ENCODE results near the gene STK17B.

STK17B gene

GRCh38 chr2:196155575-196155974, 15.8 kb downstream of the STK17B start:
- no peaks in the 10 kb centered on the region for H3K79me2 ChIP-seq (ENCODE audit: control insufficient read depth, insufficient read depth, low read length)
- no peak overlapping the region for H2BK5ac ChIP-seq (ENCODE audit: low read length)
- no peak overlapping the region for H4K8ac ChIP-seq (ENCODE audit: low read depth, low read length)
- H3K23ac ChIP-seq (ENCODE audit: low read length) = no peak overlapping the region
- no peak for DNase-seq
- no peak overlapping the region for H3K56ac ChIP-seq (ENCODE audit: low read length)
- H3K4me3 ChIP-seq (ENCODE audit: low read length) = no peak overlapping the region
- no peaks in the 10 kb centered on the region for H3K4me1 ChIP-seq (ENCODE audit: control insufficient read depth, low read depth, low read length)
- H3K79me1 ChIP-seq (ENCODE audit: low read length) = no peaks in the 10 kb centered on the region
- H2BK120ac ChIP-seq (ENCODE audit: low read depth, low read length) = no peak overlapping the region
- H3K4me2 ChIP-seq (ENCODE audit: low read length) = no peak overlapping the region
- no peak overlapping the region for H4K5ac ChIP-seq (ENCODE audit: low read length)
- no peak overlapping the region for H2AK5ac ChIP-seq (ENCODE audit: low read length)
- no peak overlapping the region for H3K18ac ChIP-seq (ENCODE audit: low read length)
- no peak overlapping the region for H3K9ac ChIP-seq (ENCODE audit: low read length)
- H2BK15ac ChIP-seq (replicated peaks; ENCODE audit: low read depth) = no peak overlapping the region
- no peak overlapping the region for H3K27ac ChIP-seq (ENCODE audit: low read depth, low read length)
- no peak overlapping the region for H3K4ac ChIP-seq (ENCODE audit: low read depth, low read length)
- H3K36me3 ChIP-seq (ENCODE audit: control insufficient read depth, insufficient read depth, low read length) = no peaks in the 10 kb centered on the region
- H3K27me3 ChIP-seq (ENCODE audit: insufficient read depth, low read length, poor library complexity) = no peaks in the 10 kb centered on the region
- no CpG with 5 or more reads among the region's 2 CpGs for WGBS (ENCODE audit: extremely low coverage, insufficient coverage, low lambda C conversion rate)

GRCh38 chr2:196153480-196153879, 17.9 kb downstream of the STK17B start:
- Histone ChIP-seq H3K9ac (ENCODE audit: low read length) (no peak overlapping the region), H2BK5ac (ENCODE audit: low read length) (no peak overlapping the region), H4K5ac (ENCODE audit: low read length) (no peak overlapping the region), H3K4me2 (ENCODE audit: low read length) (no peak overlapping the region), H4K8ac (ENCODE audit: low read depth, low read length) (no peak overlapping the region), H3K79me1 (ENCODE audit: low read length) (no peaks in the 10 kb centered on the region), H2BK120ac (ENCODE audit: low read depth, low read length) (no peak overlapping the region), H3K56ac (ENCODE audit: low read length) (no peak overlapping the region), H3K4me1 (ENCODE audit: control insufficient read depth, low read depth, low read length) (no peaks in the 10 kb centered on the region), H3K4me3 (ENCODE audit: low read length) (no peak overlapping the region), H3K18ac (ENCODE audit: low read length) (no peak overlapping the region), H2AK5ac (ENCODE audit: low read length) (no peak overlapping the region), H3K36me3 (ENCODE audit: control insufficient read depth, insufficient read depth, low read length) (no peaks in the 10 kb centered on the region), H3K27ac (ENCODE audit: low read depth, low read length) (no peak overlapping the region), H3K4ac (ENCODE audit: low read depth, low read length) (no peak overlapping the region), H2BK15ac (replicated peaks; ENCODE audit: low read depth) (no peak overlapping the region), H3K23ac (ENCODE audit: low read length) (no peak overlapping the region), H3K79me2 (ENCODE audit: control insufficient read depth, insufficient read depth, low read length) (no peaks in the 10 kb centered on the region), H3K27me3 (ENCODE audit: insufficient read depth, low read length, poor library complexity) (no peaks in the 10 kb centered on the region)
- no peak for DNase-seq
- no CpG with 5 or more reads among the region's 2 CpGs for WGBS (ENCODE audit: extremely low coverage, insufficient coverage, low lambda C conversion rate)

DNA sequence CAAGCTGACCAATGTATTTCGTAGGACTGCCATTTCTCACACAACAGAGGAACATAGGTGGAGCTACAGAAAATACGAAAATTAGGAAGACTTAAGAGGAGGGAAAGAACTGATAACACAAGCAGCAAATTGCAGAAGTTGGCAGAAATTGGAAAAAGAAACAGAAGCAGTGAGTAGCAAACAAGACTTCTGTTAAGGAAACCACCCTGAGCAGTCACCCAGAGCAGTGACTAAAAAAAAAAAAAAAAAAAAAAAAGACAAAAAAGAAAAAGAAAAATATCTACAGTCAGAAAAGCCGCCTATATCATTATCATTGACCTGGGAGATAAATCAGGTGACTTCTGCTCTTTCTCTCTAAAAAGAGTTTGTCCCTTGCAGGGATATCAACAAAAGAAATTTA, 21.4 kb downstream of the STK17B start:
- Histone ChIP-seq H3K4me3 (ENCODE audit: low read length) (no peak overlapping the region), H3K56ac (ENCODE audit: low read length) (no peak overlapping the region), H3K23ac (ENCODE audit: low read length) (no peak overlapping the region), H3K9ac (ENCODE audit: low read length) (no peak overlapping the region), H4K8ac (ENCODE audit: low read depth, low read length) (no peak overlapping the region), H2AK5ac (ENCODE audit: low read length) (no peak overlapping the region), H3K4ac (ENCODE audit: low read depth, low read length) (no peak overlapping the region), H3K79me2 (ENCODE audit: control insufficient read depth, insufficient read depth, low read length) (no peaks in the 10 kb centered on the region), H3K27ac (ENCODE audit: low read depth, low read length) (no peak overlapping the region), H3K4me2 (ENCODE audit: low read length) (no peak overlapping the region), H3K36me3 (ENCODE audit: control insufficient read depth, insufficient read depth, low read length) (peaks cover 2% of the 10 kb centered on the region), H3K79me1 (ENCODE audit: low read length) (no peaks in the 10 kb centered on the region), H3K27me3 (ENCODE audit: insufficient read depth, low read length, poor library complexity) (no peaks in the 10 kb centered on the region), H2BK120ac (ENCODE audit: low read depth, low read length) (no peak overlapping the region), H4K5ac (ENCODE audit: low read length) (no peak overlapping the region), H3K18ac (ENCODE audit: low read length) (no peak overlapping the region), H2BK15ac (replicated peaks; ENCODE audit: low read depth) (no peak overlapping the region), H3K4me1 (ENCODE audit: control insufficient read depth, low read depth, low read length) (no peaks in the 10 kb centered on the region), H2BK5ac (ENCODE audit: low read length) (no peak overlapping the region)
- DNase-seq = no peak
- WGBS (ENCODE audit: extremely low coverage, insufficient coverage, low lambda C conversion rate) = no CpG with 5 or more reads among the region's 3 CpGs

DNA sequence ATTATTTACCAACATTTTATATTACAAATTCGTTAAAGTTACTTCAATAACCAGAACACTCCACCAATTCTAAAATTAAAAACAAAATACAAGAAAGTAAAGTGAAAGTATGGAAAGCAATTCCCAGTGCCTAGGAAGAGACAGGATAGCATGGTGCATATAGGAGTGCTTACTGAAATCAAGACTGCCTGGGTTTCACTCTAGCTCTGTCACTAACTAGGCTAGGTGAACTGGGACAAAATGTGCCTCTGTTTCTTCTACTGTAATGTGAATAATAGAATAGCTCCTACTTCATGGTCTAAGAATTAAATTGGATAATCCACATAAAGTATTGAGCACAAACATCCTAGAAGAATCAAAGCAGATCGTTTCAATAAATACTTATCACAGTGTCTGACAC, 22.6 kb downstream of the STK17B start:
- no peak overlapping the region for H2BK120ac ChIP-seq (ENCODE audit: low read depth, low read length)
- H3K56ac ChIP-seq (ENCODE audit: low read length) = no peak overlapping the region
- no peak overlapping the region for H4K5ac ChIP-seq (ENCODE audit: low read length)
- H3K4me3 ChIP-seq (ENCODE audit: low read length) = no peak overlapping the region
- no peak overlapping the region for H3K9ac ChIP-seq (ENCODE audit: low read length)
- 100% methylated on average over 1 of the region's 2 CpGs for WGBS (ENCODE audit: extremely low coverage, insufficient coverage, low lambda C conversion rate)
- H3K79me1 ChIP-seq (ENCODE audit: low read length) = no peaks in the 10 kb centered on the region
- DNase-seq = no peak
- H3K27ac ChIP-seq (ENCODE audit: low read depth, low read length) = no peak overlapping the region
- no peak overlapping the region for H2AK5ac ChIP-seq (ENCODE audit: low read length)
- H2BK5ac ChIP-seq (ENCODE audit: low read length) = no peak overlapping the region
- H4K8ac ChIP-seq (ENCODE audit: low read depth, low read length) = no peak overlapping the region
- H3K18ac ChIP-seq (ENCODE audit: low read length) = no peak overlapping the region
- no peaks in the 10 kb centered on the region for H3K4me1 ChIP-seq (ENCODE audit: control insufficient read depth, low read depth, low read length)
- no peaks in the 10 kb centered on the region for H3K79me2 ChIP-seq (ENCODE audit: control insufficient read depth, insufficient read depth, low read length)
- H3K4me2 ChIP-seq (ENCODE audit: low read length) = no peak overlapping the region
- peaks cover 2% of the 10 kb centered on the region for H3K36me3 ChIP-seq (ENCODE audit: control insufficient read depth, insufficient read depth, low read length)
- H3K27me3 ChIP-seq (ENCODE audit: insufficient read depth, low read length, poor library complexity) = no peaks in the 10 kb centered on the region
- no peak overlapping the region for H2BK15ac ChIP-seq (replicated peaks; ENCODE audit: low read depth)
- no peak overlapping the region for H3K4ac ChIP-seq (ENCODE audit: low read depth, low read length)
- no peak overlapping the region for H3K23ac ChIP-seq (ENCODE audit: low read length)

GRCh38 chr2:196145256-196145655, 26.1 kb downstream of the STK17B start:
- Histone ChIP-seq H2AK5ac (ENCODE audit: low read length) (no peak overlapping the region), H3K4me1 (ENCODE audit: control insufficient read depth, low read depth, low read length) (no peaks in the 10 kb centered on the region), H3K9ac (ENCODE audit: low read length) (no peak overlapping the region), H3K18ac (ENCODE audit: low read length) (no peak overlapping the region), H3K27ac (ENCODE audit: low read depth, low read length) (no peak overlapping the region), H3K36me3 (ENCODE audit: control insufficient read depth, insufficient read depth, low read length) (peaks cover 2% of the 10 kb centered on the region), H4K8ac (ENCODE audit: low read depth, low read length) (no peak overlapping the region), H2BK15ac (replicated peaks; ENCODE audit: low read depth) (no peak overlapping the region), H3K56ac (ENCODE audit: low read length) (no peak overlapping the region), H3K23ac (ENCODE audit: low read length) (no peak overlapping the region), H3K4ac (ENCODE audit: low read depth, low read length) (no peak overlapping the region), H2BK5ac (ENCODE audit: low read length) (no peak overlapping the region), H3K27me3 (ENCODE audit: insufficient read depth, low read length, poor library complexity) (no peaks in the 10 kb centered on the region), H3K79me2 (ENCODE audit: control insufficient read depth, insufficient read depth, low read length) (no peaks in the 10 kb centered on the region), H3K4me3 (ENCODE audit: low read length) (no peak overlapping the region), H3K79me1 (ENCODE audit: low read length) (no peaks in the 10 kb centered on the region), H2BK120ac (ENCODE audit: low read depth, low read length) (no peak overlapping the region), H3K4me2 (ENCODE audit: low read length) (no peak overlapping the region), H4K5ac (ENCODE audit: low read length) (no peak overlapping the region)
- no peak for DNase-seq
- no CpG with 5 or more reads among the region's 2 CpGs for WGBS (ENCODE audit: extremely low coverage, insufficient coverage, low lambda C conversion rate)

- WGBS (ENCODE audit: extremely low coverage, insufficient coverage, low lambda C conversion rate) = no CpG with 5 or more reads among the region's 5 CpGs
- no peak for DNase-seq
- H3K9ac ChIP-seq (ENCODE audit: low read length) = no peak overlapping the region
- no peak overlapping the region for H3K4me2 ChIP-seq (ENCODE audit: low read length)
- no peak overlapping the region for H3K56ac ChIP-seq (ENCODE audit: low read length)
- H4K5ac ChIP-seq (ENCODE audit: low read length) = no peak overlapping the region
- H2BK5ac ChIP-seq (ENCODE audit: low read length) = no peak overlapping the region
- H3K79me1 ChIP-seq (ENCODE audit: low read length) = no peaks in the 10 kb centered on the region
- H3K4me1 ChIP-seq (ENCODE audit: control insufficient read depth, low read depth, low read length) = no peaks in the 10 kb centered on the region
- peaks cover 2% of the 10 kb centered on the region for H3K36me3 ChIP-seq (ENCODE audit: control insufficient read depth, insufficient read depth, low read length)
- H3K79me2 ChIP-seq (ENCODE audit: control insufficient read depth, insufficient read depth, low read length) = no peaks in the 10 kb centered on the region
- no peak overlapping the region for H3K23ac ChIP-seq (ENCODE audit: low read length)
- no peak overlapping the region for H4K8ac ChIP-seq (ENCODE audit: low read depth, low read length)
- H2AK5ac ChIP-seq (ENCODE audit: low read length) = no peak overlapping the region
- no peak overlapping the region for H2BK120ac ChIP-seq (ENCODE audit: low read depth, low read length)
- H2BK15ac ChIP-seq (replicated peaks; ENCODE audit: low read depth) = no peak overlapping the region
- H3K27me3 ChIP-seq (ENCODE audit: insufficient read depth, low read length, poor library complexity) = no peaks in the 10 kb centered on the region
- no peak overlapping the region for H3K4ac ChIP-seq (ENCODE audit: low read depth, low read length)
- no peak overlapping the region for H3K4me3 ChIP-seq (ENCODE audit: low read length)
- no peak overlapping the region for H3K18ac ChIP-seq (ENCODE audit: low read length)
- no peak overlapping the region for H3K27ac ChIP-seq (ENCODE audit: low read depth, low read length)
Observed at GRCh38 chr2:196144513-196145126, 26.8 kb downstream of the STK17B start.

Data from mesendoderm (in vitro differentiated cells).